Spleen (tissue), 7 donors: Measurements from ENCODE around the gene FNBP1.

Experiments used
- CTCF ChIP-seq, 11 experiments: fragments of 200-600 bp in 7 of 11; fragments of 450-650 bp in 4 of 11; sonication (generic) in 4 of 11; IDR thresholded peaks in 8 of 11; conservative IDR thresholded peaks in 3 of 11; 1 replicate in 7 of 11; 2 replicates in 4 of 11; pipeline versions ENCODE4 v1.4.0 to v1.8.0; 2016 to 2021; ENCODE audit warnings: antibody characterized with exemption in 11 of 11, inconsistent platforms in 4 of 11, mild to moderate bottlenecking in 1 of 11
- POLR2A ChIP-seq, 3 donors: fragments of 450-650 bp; IDR thresholded peaks; one replicate each; pipeline ENCODE4 v1.5.1; 2017; ENCODE audit warnings: antibody characterized with exemption in 3 of 3, mild to moderate bottlenecking in 1 of 3
- POLR2AphosphoS5 ChIP-seq, 3 donors: sonication (generic); formaldehyde crosslinking; IDR thresholded peaks; one replicate each; pipeline ENCODE4 v1.5.1; 2017; ENCODE audit warnings: antibody characterized with exemption in 3 of 3
- donor health status: DM: no; HTN: no; CAD: no; lungs with moderate emphysema.
- donor health status: DM: no; HTN: no; CAD: no.
- donor health status: DM: no; HTN: no; CAD: no.

- no peak for TF ChIP-seq CTCF (IDR thresholded peaks at IDR 0.05 in 8 of 11, conservative IDR thresholded peaks at IDR 0.05 in 3 of 11)
- peak in 2 of 3 donors; percentile 11 to 37 for TF ChIP-seq POLR2AphosphoS5 (IDR thresholded peaks at IDR 0.05)
- no peak for TF ChIP-seq POLR2A (IDR thresholded peaks at IDR 0.05)
Measured at GRCh38 chr9:129866394-129867135, 176.4 kb downstream of the FNBP1 start.
